Fibroblast of lung (primary cell): ENCODE measurements around the gene FYN.

Experiments used
- EZH2 ChIP-seq: IDR thresholded peaks from 2 replicates; pipeline ENCODE4 v1.5.1; 2012; ENCODE audit warnings: low read length, control low read depth, mild to moderate bottlenecking; ENCODE audit errors: missing control alignments
- TF ChIP-seq, protein P1 (sequence below), 2 donors: IDR thresholded peaks in 1 of 2; conservative IDR thresholded peaks in 1 of 2; 1 replicate in 1 of 2; 2 replicates in 1 of 2; pipeline ENCODE4 v1.5.1; 2011 to 2012; ENCODE audit warnings: low read length in 2 of 2, control low read depth in 1 of 2, inconsistent platforms in 1 of 2, low read depth in 1 of 2, mild to moderate bottlenecking in 1 of 2

DNA sequence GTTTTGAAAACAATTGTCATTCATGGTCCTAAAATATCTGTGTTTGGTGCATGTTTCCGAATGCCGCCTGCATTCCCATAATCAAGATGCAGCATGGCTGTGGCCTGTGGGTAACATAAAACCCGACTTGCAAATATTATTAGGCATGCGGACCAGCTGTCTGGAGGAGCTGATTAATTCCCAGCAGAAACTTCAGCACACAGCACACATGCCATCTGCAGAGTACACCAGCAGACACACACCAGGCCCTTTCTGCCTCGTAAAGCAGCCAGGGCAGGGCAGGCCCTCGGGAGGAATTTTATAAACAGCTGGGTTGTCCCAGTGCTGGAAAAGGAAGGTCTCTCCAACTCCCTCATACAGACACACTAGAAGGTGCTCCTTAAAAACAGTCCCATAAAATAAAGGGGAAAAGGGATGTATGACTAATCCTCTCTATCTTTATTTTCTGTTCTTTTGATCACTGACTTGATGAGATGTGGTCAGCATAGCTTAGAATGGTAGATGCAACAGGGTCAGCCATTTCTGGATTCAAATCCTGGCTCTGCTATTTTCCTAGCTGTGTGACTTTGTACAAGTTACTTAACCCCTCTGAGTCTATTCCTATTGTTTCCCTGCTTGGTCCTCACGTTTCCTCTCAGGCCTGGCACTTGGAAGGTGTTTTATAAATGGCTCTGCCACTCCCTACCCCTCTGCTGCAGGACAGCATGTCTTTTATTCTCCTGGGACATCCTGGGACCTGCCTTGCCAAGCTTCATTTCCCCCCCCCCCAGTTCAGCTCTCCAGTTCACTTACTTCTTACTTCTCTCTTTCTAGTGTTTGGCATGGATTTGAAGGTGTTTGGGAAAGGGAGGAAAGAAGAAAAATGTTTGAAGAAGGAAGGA is 181.7 kb downstream of the FYN start:
- TF ChIP-seq EZH2 = no peak
- TF ChIP-seq, protein P1, sequence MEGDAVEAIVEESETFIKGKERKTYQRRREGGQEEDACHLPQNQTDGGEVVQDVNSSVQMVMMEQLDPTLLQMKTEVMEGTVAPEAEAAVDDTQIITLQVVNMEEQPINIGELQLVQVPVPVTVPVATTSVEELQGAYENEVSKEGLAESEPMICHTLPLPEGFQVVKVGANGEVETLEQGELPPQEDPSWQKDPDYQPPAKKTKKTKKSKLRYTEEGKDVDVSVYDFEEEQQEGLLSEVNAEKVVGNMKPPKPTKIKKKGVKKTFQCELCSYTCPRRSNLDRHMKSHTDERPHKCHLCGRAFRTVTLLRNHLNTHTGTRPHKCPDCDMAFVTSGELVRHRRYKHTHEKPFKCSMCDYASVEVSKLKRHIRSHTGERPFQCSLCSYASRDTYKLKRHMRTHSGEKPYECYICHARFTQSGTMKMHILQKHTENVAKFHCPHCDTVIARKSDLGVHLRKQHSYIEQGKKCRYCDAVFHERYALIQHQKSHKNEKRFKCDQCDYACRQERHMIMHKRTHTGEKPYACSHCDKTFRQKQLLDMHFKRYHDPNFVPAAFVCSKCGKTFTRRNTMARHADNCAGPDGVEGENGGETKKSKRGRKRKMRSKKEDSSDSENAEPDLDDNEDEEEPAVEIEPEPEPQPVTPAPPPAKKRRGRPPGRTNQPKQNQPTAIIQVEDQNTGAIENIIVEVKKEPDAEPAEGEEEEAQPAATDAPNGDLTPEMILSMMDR (conservative IDR thresholded peaks at IDR 0.05 in 1 of 2, IDR thresholded peaks at IDR 0.05 in 1 of 2; ENCODE audit: low read depth in 1 of 2, low read length in 2 of 2) = no peak
